Osteoblast (primary cell): ENCODE results near the gene GABARAP. TPM values are rescaled to one million over a fixed set of nuclear protein-coding genes. Genes with fewer than 3 reads are reported as not detected.

Experiments
- DNase-seq: peaks from one replicate; pipeline ENCODE4 v3.0.0; 2011; ENCODE audit warnings: low spot score, mixed read lengths; ENCODE audit not compliant: insufficient read length; ENCODE audit errors: missing footprints
- H2AFZ ChIP-seq: 2 replicates; pipeline ENCODE4 v1.6.0; 2011; ENCODE audit warnings: mild to moderate bottlenecking, low read length
- H3K27ac ChIP-seq: 2 replicates; pipeline ENCODE4 v1.5.1; 2011; ENCODE audit warnings: mild to moderate bottlenecking, low read depth, low read length, moderate library complexity
- H3K27me3 ChIP-seq: 2 replicates; pipeline ENCODE4 v1.6.0; 2012; ENCODE audit warnings: mild to moderate bottlenecking, control low read depth, inconsistent platforms, low read length, moderate library complexity; ENCODE audit not compliant: insufficient read depth
- H3K36me3 ChIP-seq: 2 replicates; pipeline ENCODE4 v1.5.1; 2011; ENCODE audit warnings: mild to moderate bottlenecking, low read length, control low read depth, moderate library complexity; ENCODE audit not compliant: insufficient read depth
- H3K4me1 ChIP-seq: 2 replicates; pipeline ENCODE4 v1.5.1; 2011; ENCODE audit warnings: mild to moderate bottlenecking, low read length, control low read depth, moderate library complexity; ENCODE audit not compliant: insufficient read depth
- H3K4me2 ChIP-seq: 2 replicates; pipeline ENCODE4 v1.6.0; 2011; ENCODE audit warnings: mild to moderate bottlenecking, low read length; ENCODE audit not compliant: insufficient read depth
- H3K4me3 ChIP-seq: fragments of 200-600 bp; sonication (generic); 3 replicates; pipeline ENCODE4 v1.5.1; 2012; ENCODE audit warnings: mild to moderate bottlenecking, low read length, inconsistent platforms; ENCODE audit not compliant: insufficient read depth
- H3K79me2 ChIP-seq: 2 replicates; pipeline ENCODE4 v1.6.0; 2012; ENCODE audit warnings: mild to moderate bottlenecking, low read length, control low read depth, inconsistent platforms; ENCODE audit not compliant: insufficient read depth
- H3K9me3 ChIP-seq: 2 replicates; pipeline ENCODE4 v1.5.1; 2011; ENCODE audit warnings: low read depth, low read length, control low read depth
- H4K20me1 ChIP-seq: 2 replicates; pipeline ENCODE4 v1.6.0; 2012; ENCODE audit warnings: mild to moderate bottlenecking, low read length, control low read depth; ENCODE audit not compliant: insufficient read depth
- CTCF ChIP-seq: IDR thresholded peaks from 2 replicates; pipeline ENCODE4 v1.5.1; 2011; ENCODE audit warnings: mild to moderate bottlenecking, low read depth, low read length, moderate library complexity; ENCODE audit errors: extremely low read depth
- total RNA-seq: library from RNA; depleted of rRNA; stranded (reverse); fragments of >200 nt; gene quantifications from 2 replicates; pipeline ENCODE4 v1.2.3, GENCODE V29; 2012

Gene GABARAP
- total RNA-seq, 1 donor, result 422 TPM

- Histone ChIP-seq H2AFZ (peak overlapping the region; percentile 3), H3K4me1 (peaks cover 17% of the 10 kb centered on the region), H4K20me1 (peaks cover 3% of the 10 kb centered on the region), H3K4me3 (peak overlapping the region; percentile 78), H3K36me3 (peaks cover 29% of the 10 kb centered on the region), H3K4me2 (peak overlapping the region; percentile 94), H3K79me2 (peaks cover 70% of the 10 kb centered on the region), H3K27me3 (no peaks in the 10 kb centered on the region), H3K9me3 (no peaks in the 10 kb centered on the region), H3K27ac (peak overlapping the region; percentile 47)
- DNase-seq, result no peak
- no peak for TF ChIP-seq CTCF
Observed at GRCh38 chr17:7250695-7251627, 8.7 kb upstream of the GABARAP start.

DNA sequence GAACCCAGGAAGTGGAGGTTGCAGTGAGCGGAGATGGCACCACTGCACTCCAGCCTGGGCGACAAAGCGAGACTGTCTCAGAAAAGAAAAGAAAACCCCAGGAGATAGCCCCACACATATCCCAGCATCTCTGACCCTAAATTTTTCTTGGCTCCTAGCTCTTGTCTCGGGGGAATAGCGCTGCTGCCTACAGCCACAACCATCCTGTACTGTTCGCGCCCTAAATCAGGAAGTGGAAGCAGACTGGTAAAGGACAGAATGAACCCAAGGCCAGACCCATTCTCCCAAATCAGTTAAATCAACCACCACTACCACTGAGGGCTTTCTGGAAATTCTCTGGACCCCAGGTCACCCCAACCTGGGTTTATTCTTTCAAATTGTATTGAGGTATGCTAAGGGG, 7.6 kb upstream of the GABARAP start:
- Histone ChIP-seq H3K36me3 (peaks cover 27% of the 10 kb centered on the region), H3K4me2 (peak overlapping the region; percentile 94), H3K27ac (peak overlapping the region; percentile 47), H3K9me3 (no peaks in the 10 kb centered on the region), H4K20me1 (peaks cover 3% of the 10 kb centered on the region), H3K79me2 (peaks cover 73% of the 10 kb centered on the region), H3K27me3 (no peaks in the 10 kb centered on the region), H3K4me3 (peak overlapping the region; percentile 78), H2AFZ (no peak overlapping the region), H3K4me1 (peaks cover 17% of the 10 kb centered on the region)
- no peak for TF ChIP-seq CTCF
- DNase-seq, result no peak

GRCh38 chr17:7249214-7249613, 7.0 kb upstream of the GABARAP start:
- peak overlapping the region; percentile 0 for H3K4me3 ChIP-seq
- peaks cover 17% of the 10 kb centered on the region for H3K4me1 ChIP-seq
- peaks cover 27% of the 10 kb centered on the region for H3K36me3 ChIP-seq
- no peaks in the 10 kb centered on the region for H3K27me3 ChIP-seq
- no peak for DNase-seq
- H3K79me2 ChIP-seq, result peaks cover 74% of the 10 kb centered on the region
- H4K20me1 ChIP-seq, result peaks cover 3% of the 10 kb centered on the region
- no peak overlapping the region for H3K4me2 ChIP-seq
- no peak for TF ChIP-seq CTCF
- H2AFZ ChIP-seq, result no peak overlapping the region
- no peaks in the 10 kb centered on the region for H3K9me3 ChIP-seq
- peak overlapping the region; percentile 39 for H3K27ac ChIP-seq

GRCh38 chr17:7248796-7249195, 6.5 kb upstream of the GABARAP start:
- no peak overlapping the region for H3K4me2 ChIP-seq
- no peak overlapping the region for H3K4me3 ChIP-seq

More at GRCh38 chr17:7248796-7249195, 6.5 kb upstream of the GABARAP start:
- H3K9me3 ChIP-seq, result no peaks in the 10 kb centered on the region
- no peak for TF ChIP-seq CTCF
- H3K4me1 ChIP-seq, result peaks cover 17% of the 10 kb centered on the region
- DNase-seq, result no peak
- H3K27me3 ChIP-seq, result no peaks in the 10 kb centered on the region
- H3K27ac ChIP-seq, result peak overlapping the region; percentile 39
- H3K36me3 ChIP-seq, result peaks cover 29% of the 10 kb centered on the region
- H2AFZ ChIP-seq, result no peak overlapping the region
- H3K79me2 ChIP-seq, result peaks cover 76% of the 10 kb centered on the region
- H4K20me1 ChIP-seq, result peaks cover 3% of the 10 kb centered on the region
